WTC11 (cell line): ENCODE measurements around the gene PDYN. TPM values are rescaled to one million over a fixed set of nuclear protein-coding genes. Genes with fewer than 3 reads are reported as not detected.

ENCODE experiments used
- ATF1 ChIP-seq: sonication (generic); formaldehyde crosslinking; IDR thresholded peaks from 2 replicates; pipeline ENCODE4 v1.8.1; 2023; ENCODE audit warnings: mild to moderate bottlenecking, moderate library complexity, missing genetic modification reagents
- CREM ChIP-seq: sonication (generic); formaldehyde crosslinking; IDR thresholded peaks from 2 replicates; pipeline ENCODE4 v1.8.1; 2022; ENCODE audit warnings: mild to moderate bottlenecking, missing genetic modification reagents, moderate library complexity
- ELF4 ChIP-seq: sonication (generic); formaldehyde crosslinking; IDR thresholded peaks from 2 replicates; pipeline ENCODE4 v1.8.1; 2022; ENCODE audit warnings: low read depth, mild to moderate bottlenecking, moderate library complexity, missing genetic modification reagents
- ESRRA ChIP-seq: sonication (generic); formaldehyde crosslinking; IDR thresholded peaks from 2 replicates; pipeline ENCODE4 v1.8.1; 2022; ENCODE audit warnings: mild to moderate bottlenecking, missing genetic modification reagents, borderline replicate concordance
- ETV6 ChIP-seq: sonication (generic); formaldehyde crosslinking; IDR thresholded peaks from 2 replicates; pipeline ENCODE4 v1.8.1; 2022; ENCODE audit warnings: mild to moderate bottlenecking, missing genetic modification reagents
- FOXJ3 ChIP-seq: sonication (generic); formaldehyde crosslinking; IDR thresholded peaks from 2 replicates; pipeline ENCODE4 v1.9.0; 2021; ENCODE audit warnings: missing genetic modification reagents, mild to moderate bottlenecking, borderline replicate concordance
- GABPB1 ChIP-seq: sonication (generic); formaldehyde crosslinking; IDR thresholded peaks from 2 replicates; pipeline ENCODE4 v1.8.1; 2023; ENCODE audit warnings: mild to moderate bottlenecking, missing genetic modification reagents
- JAZF1 ChIP-seq: fragments of 250-450 bp; sonication (Bioruptor Pico); IDR thresholded peaks from 2 replicates; pipeline ENCODE4 v1.9.0; 2021; ENCODE audit warnings: moderate library complexity, mild to moderate bottlenecking, inconsistent platforms
- KAT7 ChIP-seq: sonication (generic); formaldehyde crosslinking; IDR thresholded peaks from 2 replicates; pipeline ENCODE4 v1.8.1; 2023; ENCODE audit warnings: missing genetic modification reagents, mild to moderate bottlenecking, borderline replicate concordance
- MXD4 ChIP-seq: fragments of 250-450 bp; sonication (Bioruptor Pico); IDR thresholded peaks from 2 replicates; pipeline ENCODE4 v1.8.0; 2021; ENCODE audit warnings: mild to moderate bottlenecking, moderate library complexity, borderline replicate concordance
- MYBL2 ChIP-seq: sonication (generic); formaldehyde crosslinking; IDR thresholded peaks from 2 replicates; pipeline ENCODE4 v1.8.1; 2023; ENCODE audit warnings: mild to moderate bottlenecking, moderate library complexity, missing genetic modification reagents
- NFYB ChIP-seq: sonication (generic); formaldehyde crosslinking; conservative IDR thresholded peaks from 2 replicates; pipeline ENCODE4 v1.8.0; 2022; ENCODE audit warnings: low read depth, missing genetic modification reagents
- OVOL2 ChIP-seq: fragments of 250-450 bp; sonication (Bioruptor Pico); IDR thresholded peaks from 2 replicates; pipeline ENCODE4 v1.9.0; 2021; ENCODE audit warnings: mild to moderate bottlenecking, borderline replicate concordance
- ZNF219 ChIP-seq: sonication (generic); formaldehyde crosslinking; IDR thresholded peaks from 2 replicates; pipeline ENCODE4 v1.8.0; 2023; ENCODE audit warnings: missing genetic modification reagents, mild to moderate bottlenecking, borderline replicate concordance
- ZNF232 ChIP-seq: sonication (generic); formaldehyde crosslinking; IDR thresholded peaks from 2 replicates; pipeline ENCODE4 v1.8.0; 2022; ENCODE audit warnings: mild to moderate bottlenecking, missing genetic modification reagents
- ZNF396 ChIP-seq: fragments of 250-450 bp; sonication (Bioruptor Pico); IDR thresholded peaks from 2 replicates; pipeline ENCODE4 v1.8.0; 2021; ENCODE audit warnings: mild to moderate bottlenecking, moderate library complexity, borderline replicate concordance
- ZNF416 ChIP-seq: fragments of 250-450 bp; sonication (Bioruptor Pico); IDR thresholded peaks from 2 replicates; pipeline ENCODE4 v1.9.0; 2021; ENCODE audit warnings: mild to moderate bottlenecking, inconsistent platforms
- ZNF423 ChIP-seq: fragments of 250-450 bp; sonication (Bioruptor Pico); IDR thresholded peaks from 2 replicates; pipeline ENCODE4 v2.1.2; 2022; ENCODE audit warnings: mild to moderate bottlenecking, moderate library complexity
- total RNA-seq: library from RNA; stranded (reverse); gene quantifications from 3 replicates; pipeline ENCODE4 v1.2.3, GENCODE V29; 2021
- TF ChIP-seq, protein P1 (sequence below): sonication (generic); formaldehyde crosslinking; IDR thresholded peaks from 2 replicates; pipeline ENCODE4 v1.8.1; 2023; ENCODE audit warnings: mild to moderate bottlenecking, missing genetic modification reagents, moderate library complexity
- TF ChIP-seq, protein P2 (sequence below): sonication (generic); formaldehyde crosslinking; IDR thresholded peaks from 2 replicates; pipeline ENCODE4 v1.8.0; 2022; ENCODE audit warnings: mild to moderate bottlenecking, missing genetic modification reagents
- TF ChIP-seq, protein P3 (sequence below): fragments of 200-600 bp; IDR thresholded peaks from 2 replicates; pipeline ENCODE4 v1.8.0; 2022; ENCODE audit warnings: antibody characterized with exemption
- TF ChIP-seq, protein P4 (sequence below): sonication (generic); formaldehyde crosslinking; IDR thresholded peaks from 2 replicates; pipeline ENCODE4 v1.8.0; 2022; ENCODE audit warnings: mild to moderate bottlenecking, missing genetic modification reagents
- TF ChIP-seq, protein P5 (sequence below): sonication (generic); formaldehyde crosslinking; IDR thresholded peaks from 2 replicates; pipeline ENCODE4 v1.8.1; 2022; ENCODE audit warnings: missing genetic modification reagents, borderline replicate concordance
- TF ChIP-seq, protein P6 (sequence below): fragments of 250-450 bp; sonication (Bioruptor Pico); IDR thresholded peaks from 2 replicates; pipeline ENCODE4 v1.9.0; 2021; ENCODE audit warnings: mild to moderate bottlenecking
- TF ChIP-seq, protein P7 (sequence below): sonication (generic); formaldehyde crosslinking; IDR thresholded peaks from 2 replicates; pipeline ENCODE4 v1.8.0; 2023; ENCODE audit warnings: mild to moderate bottlenecking, missing genetic modification reagents
- TF ChIP-seq, protein P8 (sequence below): sonication (generic); formaldehyde crosslinking; IDR thresholded peaks from 2 replicates; pipeline ENCODE4 v1.8.0; 2022; ENCODE audit warnings: mild to moderate bottlenecking, missing genetic modification reagents

PDYN gene
- total RNA-seq, 1 experiment from 2014 or later, result 0.28 TPM

DNA sequence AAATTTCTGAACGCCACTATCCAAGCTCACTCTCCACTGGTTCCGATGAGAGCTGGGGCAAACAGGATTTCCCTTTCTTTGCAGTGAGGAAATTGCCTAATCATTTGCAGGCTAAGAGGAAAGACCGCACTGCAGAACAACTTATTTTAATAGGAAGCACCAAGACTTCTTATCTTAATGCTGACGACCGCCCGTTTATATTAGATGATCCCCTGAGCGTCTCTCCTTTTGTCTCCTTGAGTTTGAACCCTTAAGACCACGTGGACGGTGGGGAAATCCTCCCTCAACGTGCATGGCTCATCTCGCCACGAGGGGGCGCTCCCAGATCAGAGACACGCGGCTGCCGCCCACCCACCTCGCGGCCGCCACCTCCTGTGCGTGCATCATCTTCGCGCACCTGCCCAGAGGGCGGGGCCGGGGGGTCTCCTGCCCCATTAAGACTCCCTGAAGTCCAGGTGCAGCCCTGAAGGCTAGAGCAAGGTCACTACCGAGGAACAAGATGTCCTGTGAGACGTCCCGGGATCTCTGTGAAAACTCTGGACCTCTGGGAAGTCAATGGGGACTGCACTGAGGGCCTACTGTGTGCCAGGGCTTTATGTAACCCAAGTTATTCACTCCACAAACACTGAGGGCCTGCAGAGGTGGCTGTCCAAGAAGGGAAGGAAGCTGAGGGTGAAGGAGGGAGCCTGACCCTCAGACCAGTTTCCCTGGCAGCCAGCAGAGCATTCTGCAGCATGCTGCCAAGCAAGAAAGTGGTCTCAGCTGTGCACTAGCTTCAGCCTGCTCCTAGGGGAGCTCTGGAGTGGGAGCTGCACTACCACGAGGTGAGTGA lies 28.1 kb downstream of the PDYN start (continued):
- TF ChIP-seq, protein P1, sequence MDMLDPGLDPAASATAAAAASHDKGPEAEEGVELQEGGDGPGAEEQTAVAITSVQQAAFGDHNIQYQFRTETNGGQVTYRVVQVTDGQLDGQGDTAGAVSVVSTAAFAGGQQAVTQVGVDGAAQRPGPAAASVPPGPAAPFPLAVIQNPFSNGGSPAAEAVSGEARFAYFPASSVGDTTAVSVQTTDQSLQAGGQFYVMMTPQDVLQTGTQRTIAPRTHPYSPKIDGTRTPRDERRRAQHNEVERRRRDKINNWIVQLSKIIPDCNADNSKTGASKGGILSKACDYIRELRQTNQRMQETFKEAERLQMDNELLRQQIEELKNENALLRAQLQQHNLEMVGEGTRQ (CRISPR knock-in tag), result peak; percentile 83
- no peak for TF ChIP-seq KAT7
- TF ChIP-seq ATF1 (CRISPR knock-in tag), result no peak
- no peak for TF ChIP-seq OVOL2 (CRISPR knock-in tag)
- TF ChIP-seq ELF4 (CRISPR knock-in tag), result no peak
- no peak for TF ChIP-seq MYBL2 (CRISPR knock-in tag)
- no peak for TF ChIP-seq JAZF1
- TF ChIP-seq ZNF232, result no peak
- no peak for TF ChIP-seq NFYB (CRISPR knock-in tag)
- no peak for TF ChIP-seq ZNF219 (CRISPR knock-in tag)
- TF ChIP-seq, protein P2, sequence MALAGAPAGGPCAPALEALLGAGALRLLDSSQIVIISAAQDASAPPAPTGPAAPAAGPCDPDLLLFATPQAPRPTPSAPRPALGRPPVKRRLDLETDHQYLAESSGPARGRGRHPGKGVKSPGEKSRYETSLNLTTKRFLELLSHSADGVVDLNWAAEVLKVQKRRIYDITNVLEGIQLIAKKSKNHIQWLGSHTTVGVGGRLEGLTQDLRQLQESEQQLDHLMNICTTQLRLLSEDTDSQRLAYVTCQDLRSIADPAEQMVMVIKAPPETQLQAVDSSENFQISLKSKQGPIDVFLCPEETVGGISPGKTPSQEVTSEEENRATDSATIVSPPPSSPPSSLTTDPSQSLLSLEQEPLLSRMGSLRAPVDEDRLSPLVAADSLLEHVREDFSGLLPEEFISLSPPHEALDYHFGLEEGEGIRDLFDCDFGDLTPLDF (CRISPR knock-in tag), result no peak
- TF ChIP-seq ZNF396 (CRISPR knock-in tag), result no peak
- no peak for TF ChIP-seq MXD4 (CRISPR knock-in tag)
- peak; percentile 42; the same call in 1 of the 2 replicates for TF ChIP-seq GABPB1
- TF ChIP-seq, protein P3, sequence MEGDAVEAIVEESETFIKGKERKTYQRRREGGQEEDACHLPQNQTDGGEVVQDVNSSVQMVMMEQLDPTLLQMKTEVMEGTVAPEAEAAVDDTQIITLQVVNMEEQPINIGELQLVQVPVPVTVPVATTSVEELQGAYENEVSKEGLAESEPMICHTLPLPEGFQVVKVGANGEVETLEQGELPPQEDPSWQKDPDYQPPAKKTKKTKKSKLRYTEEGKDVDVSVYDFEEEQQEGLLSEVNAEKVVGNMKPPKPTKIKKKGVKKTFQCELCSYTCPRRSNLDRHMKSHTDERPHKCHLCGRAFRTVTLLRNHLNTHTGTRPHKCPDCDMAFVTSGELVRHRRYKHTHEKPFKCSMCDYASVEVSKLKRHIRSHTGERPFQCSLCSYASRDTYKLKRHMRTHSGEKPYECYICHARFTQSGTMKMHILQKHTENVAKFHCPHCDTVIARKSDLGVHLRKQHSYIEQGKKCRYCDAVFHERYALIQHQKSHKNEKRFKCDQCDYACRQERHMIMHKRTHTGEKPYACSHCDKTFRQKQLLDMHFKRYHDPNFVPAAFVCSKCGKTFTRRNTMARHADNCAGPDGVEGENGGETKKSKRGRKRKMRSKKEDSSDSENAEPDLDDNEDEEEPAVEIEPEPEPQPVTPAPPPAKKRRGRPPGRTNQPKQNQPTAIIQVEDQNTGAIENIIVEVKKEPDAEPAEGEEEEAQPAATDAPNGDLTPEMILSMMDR, result peak; percentile 89
- peak; percentile 30; the same call in 1 of the 2 replicates for TF ChIP-seq CREM (CRISPR knock-in tag)
- TF ChIP-seq ZNF416 (CRISPR knock-in tag), result no peak
- TF ChIP-seq, protein P4, sequence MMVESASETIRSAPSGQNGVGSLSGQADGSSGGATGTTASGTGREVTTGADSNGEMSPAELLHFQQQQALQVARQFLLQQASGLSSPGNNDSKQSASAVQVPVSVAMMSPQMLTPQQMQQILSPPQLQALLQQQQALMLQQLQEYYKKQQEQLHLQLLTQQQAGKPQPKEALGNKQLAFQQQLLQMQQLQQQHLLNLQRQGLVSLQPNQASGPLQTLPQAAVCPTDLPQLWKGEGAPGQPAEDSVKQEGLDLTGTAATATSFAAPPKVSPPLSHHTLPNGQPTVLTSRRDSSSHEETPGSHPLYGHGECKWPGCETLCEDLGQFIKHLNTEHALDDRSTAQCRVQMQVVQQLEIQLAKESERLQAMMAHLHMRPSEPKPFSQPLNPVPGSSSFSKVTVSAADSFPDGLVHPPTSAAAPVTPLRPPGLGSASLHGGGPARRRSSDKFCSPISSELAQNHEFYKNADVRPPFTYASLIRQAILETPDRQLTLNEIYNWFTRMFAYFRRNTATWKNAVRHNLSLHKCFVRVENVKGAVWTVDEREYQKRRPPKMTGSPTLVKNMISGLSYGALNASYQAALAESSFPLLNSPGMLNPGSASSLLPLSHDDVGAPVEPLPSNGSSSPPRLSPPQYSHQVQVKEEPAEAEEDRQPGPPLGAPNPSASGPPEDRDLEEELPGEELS (CRISPR knock-in tag), result no peak
- TF ChIP-seq, protein P5, sequence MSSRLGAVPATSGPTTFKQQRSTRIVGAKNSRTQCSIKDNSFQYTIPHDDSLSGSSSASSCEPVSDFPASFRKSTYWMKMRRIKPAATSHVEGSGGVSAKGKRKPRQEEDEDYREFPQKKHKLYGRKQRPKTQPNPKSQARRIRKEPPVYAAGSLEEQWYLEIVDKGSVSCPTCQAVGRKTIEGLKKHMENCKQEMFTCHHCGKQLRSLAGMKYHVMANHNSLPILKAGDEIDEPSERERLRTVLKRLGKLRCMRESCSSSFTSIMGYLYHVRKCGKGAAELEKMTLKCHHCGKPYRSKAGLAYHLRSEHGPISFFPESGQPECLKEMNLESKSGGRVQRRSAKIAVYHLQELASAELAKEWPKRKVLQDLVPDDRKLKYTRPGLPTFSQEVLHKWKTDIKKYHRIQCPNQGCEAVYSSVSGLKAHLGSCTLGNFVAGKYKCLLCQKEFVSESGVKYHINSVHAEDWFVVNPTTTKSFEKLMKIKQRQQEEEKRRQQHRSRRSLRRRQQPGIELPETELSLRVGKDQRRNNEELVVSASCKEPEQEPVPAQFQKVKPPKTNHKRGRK (CRISPR knock-in tag), result no peak
- peak; percentile 26; the same call in 1 of the 2 replicates for TF ChIP-seq ZNF423 (CRISPR knock-in tag)
- TF ChIP-seq FOXJ3, result no peak
- TF ChIP-seq, protein P6, sequence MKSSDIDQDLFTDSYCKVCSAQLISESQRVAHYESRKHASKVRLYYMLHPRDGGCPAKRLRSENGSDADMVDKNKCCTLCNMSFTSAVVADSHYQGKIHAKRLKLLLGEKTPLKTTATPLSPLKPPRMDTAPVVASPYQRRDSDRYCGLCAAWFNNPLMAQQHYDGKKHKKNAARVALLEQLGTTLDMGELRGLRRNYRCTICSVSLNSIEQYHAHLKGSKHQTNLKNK (CRISPR knock-in tag), result no peak
- TF ChIP-seq, protein P7, sequence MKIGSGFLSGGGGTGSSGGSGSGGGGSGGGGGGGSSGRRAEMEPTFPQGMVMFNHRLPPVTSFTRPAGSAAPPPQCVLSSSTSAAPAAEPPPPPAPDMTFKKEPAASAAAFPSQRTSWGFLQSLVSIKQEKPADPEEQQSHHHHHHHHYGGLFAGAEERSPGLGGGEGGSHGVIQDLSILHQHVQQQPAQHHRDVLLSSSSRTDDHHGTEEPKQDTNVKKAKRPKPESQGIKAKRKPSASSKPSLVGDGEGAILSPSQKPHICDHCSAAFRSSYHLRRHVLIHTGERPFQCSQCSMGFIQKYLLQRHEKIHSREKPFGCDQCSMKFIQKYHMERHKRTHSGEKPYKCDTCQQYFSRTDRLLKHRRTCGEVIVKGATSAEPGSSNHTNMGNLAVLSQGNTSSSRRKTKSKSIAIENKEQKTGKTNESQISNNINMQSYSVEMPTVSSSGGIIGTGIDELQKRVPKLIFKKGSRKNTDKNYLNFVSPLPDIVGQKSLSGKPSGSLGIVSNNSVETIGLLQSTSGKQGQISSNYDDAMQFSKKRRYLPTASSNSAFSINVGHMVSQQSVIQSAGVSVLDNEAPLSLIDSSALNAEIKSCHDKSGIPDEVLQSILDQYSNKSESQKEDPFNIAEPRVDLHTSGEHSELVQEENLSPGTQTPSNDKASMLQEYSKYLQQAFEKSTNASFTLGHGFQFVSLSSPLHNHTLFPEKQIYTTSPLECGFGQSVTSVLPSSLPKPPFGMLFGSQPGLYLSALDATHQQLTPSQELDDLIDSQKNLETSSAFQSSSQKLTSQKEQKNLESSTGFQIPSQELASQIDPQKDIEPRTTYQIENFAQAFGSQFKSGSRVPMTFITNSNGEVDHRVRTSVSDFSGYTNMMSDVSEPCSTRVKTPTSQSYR (CRISPR knock-in tag), result no peak
- 0 out of 2 replicates have a peak, but pooled peaks have one; percentile 69 for TF ChIP-seq ETV6
- TF ChIP-seq, protein P8, sequence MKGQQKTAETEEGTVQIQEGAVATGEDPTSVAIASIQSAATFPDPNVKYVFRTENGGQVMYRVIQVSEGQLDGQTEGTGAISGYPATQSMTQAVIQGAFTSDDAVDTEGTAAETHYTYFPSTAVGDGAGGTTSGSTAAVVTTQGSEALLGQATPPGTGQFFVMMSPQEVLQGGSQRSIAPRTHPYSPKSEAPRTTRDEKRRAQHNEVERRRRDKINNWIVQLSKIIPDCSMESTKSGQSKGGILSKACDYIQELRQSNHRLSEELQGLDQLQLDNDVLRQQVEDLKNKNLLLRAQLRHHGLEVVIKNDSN, result peak; percentile 81
- no peak for TF ChIP-seq ESRRA (CRISPR knock-in tag)
